Osteoblast (primary cell): ENCODE data around the gene TMEM259. TPM values are rescaled to one million over a fixed set of nuclear protein-coding genes. Genes with fewer than 3 reads are reported as not detected.

ENCODE experiments used
- DNase-seq: peaks from one replicate; pipeline ENCODE4 v3.0.0; 2011; ENCODE audit warnings: low spot score, mixed read lengths; ENCODE audit not compliant: insufficient read length; ENCODE audit errors: missing footprints
- H2AFZ ChIP-seq: 2 replicates; pipeline ENCODE4 v1.6.0; 2011; ENCODE audit warnings: mild to moderate bottlenecking, low read length
- H3K27ac ChIP-seq: 2 replicates; pipeline ENCODE4 v1.5.1; 2011; ENCODE audit warnings: mild to moderate bottlenecking, low read depth, low read length, moderate library complexity
- H3K27me3 ChIP-seq: 2 replicates; pipeline ENCODE4 v1.6.0; 2012; ENCODE audit warnings: mild to moderate bottlenecking, control low read depth, inconsistent platforms, low read length, moderate library complexity; ENCODE audit not compliant: insufficient read depth
- H3K36me3 ChIP-seq: 2 replicates; pipeline ENCODE4 v1.5.1; 2011; ENCODE audit warnings: mild to moderate bottlenecking, low read length, control low read depth, moderate library complexity; ENCODE audit not compliant: insufficient read depth
- H3K4me1 ChIP-seq: 2 replicates; pipeline ENCODE4 v1.5.1; 2011; ENCODE audit warnings: mild to moderate bottlenecking, low read length, control low read depth, moderate library complexity; ENCODE audit not compliant: insufficient read depth
- H3K4me2 ChIP-seq: 2 replicates; pipeline ENCODE4 v1.6.0; 2011; ENCODE audit warnings: mild to moderate bottlenecking, low read length; ENCODE audit not compliant: insufficient read depth
- H3K4me3 ChIP-seq: fragments of 200-600 bp; sonication (generic); 3 replicates; pipeline ENCODE4 v1.5.1; 2012; ENCODE audit warnings: mild to moderate bottlenecking, low read length, inconsistent platforms; ENCODE audit not compliant: insufficient read depth
- H3K79me2 ChIP-seq: 2 replicates; pipeline ENCODE4 v1.6.0; 2012; ENCODE audit warnings: mild to moderate bottlenecking, low read length, control low read depth, inconsistent platforms; ENCODE audit not compliant: insufficient read depth
- H3K9me3 ChIP-seq: 2 replicates; pipeline ENCODE4 v1.5.1; 2011; ENCODE audit warnings: low read depth, low read length, control low read depth
- H4K20me1 ChIP-seq: 2 replicates; pipeline ENCODE4 v1.6.0; 2012; ENCODE audit warnings: mild to moderate bottlenecking, low read length, control low read depth; ENCODE audit not compliant: insufficient read depth
- total RNA-seq: library from RNA; depleted of rRNA; stranded (reverse); fragments of >200 nt; gene quantifications from 2 replicates; pipeline ENCODE4 v1.2.3, GENCODE V29; 2012
- TF ChIP-seq, protein P1 (sequence below): IDR thresholded peaks from 2 replicates; pipeline ENCODE4 v1.5.1; 2011; ENCODE audit warnings: mild to moderate bottlenecking, low read depth, low read length, moderate library complexity; ENCODE audit errors: extremely low read depth

The TMEM259 gene
- total RNA-seq, 1 donor, result 84.0 TPM

GRCh38 chr19:1042689-1043511 lies 22.0 kb upstream of the TMEM259 start:
- Histone ChIP-seq H2AFZ (no peak overlapping the region), H4K20me1 (peaks cover 16% of the 10 kb centered on the region), H3K4me3 (no peak overlapping the region), H3K27me3 (no peaks in the 10 kb centered on the region), H3K36me3 (peaks cover 12% of the 10 kb centered on the region), H3K4me1 (peaks cover 38% of the 10 kb centered on the region), H3K27ac (no peak overlapping the region), H3K79me2 (no peaks in the 10 kb centered on the region), H3K4me2 (peak overlapping the region; percentile 80), H3K9me3 (no peaks in the 10 kb centered on the region)
- TF ChIP-seq, protein P1, sequence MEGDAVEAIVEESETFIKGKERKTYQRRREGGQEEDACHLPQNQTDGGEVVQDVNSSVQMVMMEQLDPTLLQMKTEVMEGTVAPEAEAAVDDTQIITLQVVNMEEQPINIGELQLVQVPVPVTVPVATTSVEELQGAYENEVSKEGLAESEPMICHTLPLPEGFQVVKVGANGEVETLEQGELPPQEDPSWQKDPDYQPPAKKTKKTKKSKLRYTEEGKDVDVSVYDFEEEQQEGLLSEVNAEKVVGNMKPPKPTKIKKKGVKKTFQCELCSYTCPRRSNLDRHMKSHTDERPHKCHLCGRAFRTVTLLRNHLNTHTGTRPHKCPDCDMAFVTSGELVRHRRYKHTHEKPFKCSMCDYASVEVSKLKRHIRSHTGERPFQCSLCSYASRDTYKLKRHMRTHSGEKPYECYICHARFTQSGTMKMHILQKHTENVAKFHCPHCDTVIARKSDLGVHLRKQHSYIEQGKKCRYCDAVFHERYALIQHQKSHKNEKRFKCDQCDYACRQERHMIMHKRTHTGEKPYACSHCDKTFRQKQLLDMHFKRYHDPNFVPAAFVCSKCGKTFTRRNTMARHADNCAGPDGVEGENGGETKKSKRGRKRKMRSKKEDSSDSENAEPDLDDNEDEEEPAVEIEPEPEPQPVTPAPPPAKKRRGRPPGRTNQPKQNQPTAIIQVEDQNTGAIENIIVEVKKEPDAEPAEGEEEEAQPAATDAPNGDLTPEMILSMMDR, result no peak
- peak; percentile 94 for DNase-seq

DNA sequence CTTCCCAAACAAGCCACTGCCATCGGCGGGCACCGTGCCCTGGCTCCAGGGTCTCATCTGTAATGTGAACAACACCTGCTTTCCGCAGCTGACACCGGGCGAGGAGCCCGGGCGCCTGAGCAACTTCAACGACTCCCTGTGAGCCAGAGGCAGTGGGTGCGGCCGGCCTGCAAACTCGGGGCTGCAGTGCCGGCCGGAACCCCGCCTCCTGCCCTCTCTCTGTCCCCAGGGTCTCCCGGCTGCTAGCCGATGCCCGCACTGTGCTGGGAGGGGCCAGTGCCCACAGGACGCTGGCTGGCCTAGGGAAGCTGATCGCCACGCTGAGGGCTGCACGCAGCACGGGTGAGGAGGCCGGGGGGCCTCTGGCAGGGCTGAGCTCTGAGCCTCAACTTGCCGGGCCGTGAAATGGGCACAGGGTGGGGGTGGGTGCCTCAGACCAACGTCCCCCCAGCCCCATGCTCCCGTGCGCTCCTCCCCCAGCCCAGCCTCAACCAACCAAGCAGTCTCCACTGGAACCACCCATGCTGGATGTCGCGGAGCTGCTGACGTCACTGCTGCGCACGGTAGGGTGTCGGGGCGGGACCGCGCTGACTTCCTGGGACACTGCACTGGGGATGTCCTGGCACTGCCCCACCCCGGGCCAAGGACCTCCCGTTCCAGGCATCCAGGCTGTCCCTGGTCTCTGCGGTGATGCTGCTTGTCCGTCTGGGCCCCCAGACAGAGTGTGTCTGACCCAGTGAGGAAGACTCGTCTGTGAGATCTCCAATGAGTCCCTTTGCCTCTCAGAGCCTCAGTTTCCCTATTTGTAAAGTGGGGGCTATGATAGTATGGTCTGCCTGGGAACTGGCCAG lies 21.1 kb upstream of the TMEM259 start:
- Histone ChIP-seq H2AFZ (no peak overlapping the region), H3K36me3 (peaks cover 19% of the 10 kb centered on the region), H4K20me1 (peaks cover 21% of the 10 kb centered on the region), H3K4me3 (peak overlapping the region; percentile 37), H3K4me2 (peak overlapping the region; percentile 80), H3K27me3 (no peaks in the 10 kb centered on the region), H3K9me3 (no peaks in the 10 kb centered on the region), H3K27ac (no peak overlapping the region), H3K4me1 (peaks cover 42% of the 10 kb centered on the region), H3K79me2 (no peaks in the 10 kb centered on the region)
- DNase-seq, result no peak
- TF ChIP-seq, protein P1, result no peak

DNA sequence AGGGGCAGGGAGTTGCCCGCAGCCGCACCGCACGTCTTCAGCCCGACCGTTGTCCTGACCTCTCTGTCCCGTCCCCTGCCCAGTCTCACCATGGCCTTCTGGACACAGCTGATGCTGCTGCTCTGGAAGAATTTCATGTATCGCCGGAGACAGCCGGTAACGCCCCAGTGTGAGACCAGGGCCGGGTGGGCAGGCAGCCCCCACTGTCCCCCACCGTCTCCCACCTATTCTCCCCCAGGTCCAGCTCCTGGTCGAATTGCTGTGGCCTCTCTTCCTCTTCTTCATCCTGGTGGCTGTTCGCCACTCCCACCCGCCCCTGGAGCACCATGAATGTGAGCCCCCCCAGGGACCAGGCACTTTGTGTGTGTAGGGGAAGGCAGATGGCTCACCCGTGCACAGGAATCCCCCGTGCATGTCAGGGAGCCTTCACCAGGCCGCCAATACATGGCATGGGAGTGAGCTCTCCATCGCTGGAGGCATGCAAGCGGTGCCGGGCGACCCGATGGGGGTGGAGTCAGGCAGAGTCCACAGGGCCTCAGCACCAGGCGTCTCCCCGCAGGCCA lies 20.4 kb upstream of the TMEM259 start:
- peaks cover 21% of the 10 kb centered on the region for H4K20me1 ChIP-seq
- H3K4me3 ChIP-seq, result peak overlapping the region; percentile 68
- H3K27me3 ChIP-seq, result no peaks in the 10 kb centered on the region
- H3K27ac ChIP-seq, result no peak overlapping the region
- H3K4me1 ChIP-seq, result peaks cover 42% of the 10 kb centered on the region
- TF ChIP-seq, protein P1, result no peak
- H3K79me2 ChIP-seq, result no peaks in the 10 kb centered on the region
- H3K36me3 ChIP-seq, result peaks cover 22% of the 10 kb centered on the region
- H3K9me3 ChIP-seq, result no peaks in the 10 kb centered on the region
- peak overlapping the region; percentile 80 for H3K4me2 ChIP-seq
- H2AFZ ChIP-seq, result no peak overlapping the region
- DNase-seq, result no peak
